ENCODE results near the gene ZNF423. TPM values are rescaled to one million over a fixed set of nuclear protein-coding genes. Genes with fewer than 3 reads are reported as not detected.

Gene ZNF423
- polyA plus RNA-seq, 10 donors = 23.2 to 28.8 (median 26.3) TPM

DNA sequence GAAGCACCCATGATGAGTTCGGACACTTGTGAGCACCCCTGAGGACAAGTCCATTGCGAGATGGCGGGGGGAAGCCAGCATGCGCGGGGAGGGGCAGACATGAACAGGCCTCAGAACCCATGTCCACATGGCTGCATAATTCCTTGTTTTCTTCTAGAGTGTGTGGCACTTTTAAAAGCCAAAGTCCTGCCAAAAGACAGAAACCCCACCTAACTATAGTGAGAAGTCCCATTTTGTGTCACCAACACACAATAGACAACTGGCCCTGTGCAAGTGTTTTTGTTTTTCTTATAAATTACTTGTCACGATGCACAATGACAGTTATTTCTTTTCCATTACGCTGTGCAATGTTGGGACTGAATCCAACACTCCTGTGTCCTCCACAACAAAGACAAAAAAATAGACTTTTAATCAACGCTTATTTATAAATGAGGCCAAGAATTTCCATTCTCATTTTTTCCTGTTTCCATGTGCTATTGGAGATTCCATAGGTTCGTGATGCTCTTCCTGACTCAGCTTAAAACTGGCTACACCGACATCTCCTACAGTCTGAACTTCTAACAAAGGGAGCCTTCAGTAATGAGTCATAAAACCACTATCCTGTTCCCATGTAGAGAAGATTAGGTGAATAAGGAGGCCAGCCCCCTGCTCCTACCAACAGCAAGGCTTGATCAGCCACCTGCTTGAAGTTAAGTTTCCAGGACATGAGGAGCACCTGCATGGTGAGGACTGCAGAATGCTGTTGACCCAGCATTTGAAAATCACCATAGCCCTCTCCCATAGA is 98.9 kb downstream of the ZNF423 start:
- peak in 1 of 3 donors; percentile 31 for DNase-seq

DNA sequence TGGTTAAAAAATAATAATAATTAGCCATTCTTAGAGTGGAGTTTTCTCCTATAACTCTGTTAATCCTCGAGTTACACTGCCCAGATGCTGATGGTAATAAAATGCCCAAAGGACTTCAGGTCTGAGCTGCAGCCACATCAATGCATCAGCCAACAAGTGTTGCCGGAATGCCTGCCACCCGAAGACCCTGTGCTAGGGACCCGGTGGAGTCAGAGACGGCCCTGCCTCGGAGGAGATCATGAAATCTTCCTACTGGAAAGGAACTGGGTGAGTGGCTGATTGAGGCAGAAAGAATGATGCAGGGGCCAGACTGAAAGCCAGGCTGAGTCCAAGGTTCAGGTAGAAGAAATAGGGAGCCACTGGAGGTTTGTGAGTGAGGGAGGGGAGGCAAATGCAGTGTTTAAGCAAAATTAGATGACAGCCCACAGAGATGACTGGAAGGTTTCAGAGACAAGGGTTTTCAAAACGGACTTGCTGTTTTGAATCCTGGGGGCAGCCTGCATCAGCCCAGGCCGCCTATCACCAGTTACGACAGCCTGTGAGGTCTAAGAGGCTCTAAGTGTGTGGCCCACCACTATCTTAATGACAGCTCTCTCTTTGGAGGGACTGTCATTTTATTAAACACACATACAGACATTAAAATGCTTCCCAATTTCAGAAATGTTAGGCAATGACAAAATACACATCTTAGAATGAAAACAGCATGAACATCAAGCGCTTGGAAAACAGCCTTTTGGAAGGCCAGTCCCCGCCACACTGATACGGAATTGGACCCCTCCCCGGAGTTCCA is 100.0 kb downstream of the ZNF423 start:
- no peak for DNase-seq

DNA sequence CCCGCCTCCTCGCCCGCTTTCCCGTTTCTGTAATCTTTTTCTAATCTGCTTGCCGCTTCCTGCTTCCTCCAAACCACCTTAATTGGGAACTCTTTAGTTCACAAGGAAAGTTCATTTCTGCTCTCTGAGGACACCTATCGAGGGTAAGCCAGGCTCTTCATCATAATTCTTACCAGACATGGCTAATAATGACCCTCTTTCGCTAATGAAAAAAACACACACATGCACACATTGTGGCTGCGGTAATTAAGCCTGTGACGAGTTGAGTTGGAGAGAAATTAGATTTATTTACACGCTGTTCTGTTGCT is 100.6 kb downstream of the ZNF423 start:
- peak; percentile 41 to 77 (median 49) for DNase-seq

DNA sequence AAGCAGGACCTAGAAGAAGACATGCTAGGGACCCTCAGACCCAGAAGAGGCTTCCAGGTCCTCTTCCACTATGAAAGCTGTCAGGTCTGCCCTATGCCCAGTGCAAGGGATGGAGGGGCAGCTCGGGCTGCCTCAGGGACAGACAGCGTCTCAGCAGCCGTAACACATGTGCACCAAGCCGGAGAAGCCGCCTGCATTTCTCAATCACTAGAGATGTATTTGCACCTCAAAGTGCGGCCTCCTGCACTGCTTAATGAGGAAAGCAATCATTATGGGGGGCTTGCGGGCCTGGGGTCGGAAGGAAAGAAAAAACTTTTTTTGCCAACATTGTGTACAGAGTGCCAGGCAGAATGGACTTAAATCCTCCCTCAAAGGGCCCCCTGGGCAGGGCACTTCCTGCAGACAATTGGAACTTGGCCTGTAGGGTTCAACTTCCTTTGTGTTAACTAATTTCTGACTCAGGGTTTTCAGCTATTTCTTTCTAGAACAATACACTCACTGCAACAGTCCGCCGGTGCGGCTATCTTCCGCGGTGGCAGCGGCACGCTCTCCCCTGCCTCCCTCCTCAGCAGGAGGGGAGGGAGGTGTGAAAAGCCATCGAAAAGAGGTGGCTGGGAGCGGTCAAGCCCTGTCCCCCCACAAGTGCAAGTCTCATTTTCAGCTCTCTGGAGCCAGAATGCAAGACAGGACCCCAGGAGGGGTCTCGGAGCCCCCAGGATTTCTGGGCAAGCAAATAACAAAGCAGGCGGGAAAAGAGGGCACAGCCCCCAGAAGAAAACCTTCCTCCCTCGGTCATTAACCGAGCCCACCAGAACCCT is 101.2 kb downstream of the ZNF423 start:
- DNase-seq = peak in 1 of 3 donors; percentile 60

DNA sequence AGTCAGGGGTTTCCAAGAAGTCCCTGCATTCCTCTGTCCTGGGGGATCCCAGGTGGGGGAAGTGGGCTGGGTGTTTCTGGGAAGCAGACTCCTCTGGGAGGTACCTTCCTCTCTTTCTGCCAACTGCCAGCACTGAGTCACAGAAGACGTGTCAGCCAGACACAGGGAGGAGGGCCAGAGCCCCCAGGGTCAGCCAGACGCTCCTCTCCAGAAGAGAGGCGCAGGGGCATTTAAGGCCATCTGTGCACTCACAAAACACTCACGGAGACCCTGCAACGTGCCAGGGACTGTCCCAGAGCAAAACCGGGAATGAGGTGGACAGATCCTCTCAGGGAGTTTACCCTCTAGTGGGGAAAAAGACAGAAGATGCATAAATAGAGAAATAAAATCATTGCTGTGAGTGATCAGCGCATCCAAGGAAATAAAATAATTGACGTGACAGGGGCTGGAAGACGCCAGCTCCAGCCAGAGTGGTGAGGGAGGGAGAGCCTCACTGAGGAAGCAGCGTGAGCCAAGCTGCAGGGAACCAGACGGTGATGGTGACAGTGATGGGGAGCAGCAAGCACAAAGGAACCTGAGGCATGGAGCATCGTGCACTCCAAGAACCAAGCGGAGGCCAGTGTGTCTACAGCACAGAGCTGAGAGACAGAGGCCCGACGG is 105.4 kb downstream of the ZNF423 start:
- DNase-seq = no peak

GRCh38 chr16:49749816-49750215 is 106.1 kb downstream of the ZNF423 start:
- no peak for DNase-seq

- DNase-seq = peak; percentile 41 to 88 (median 80)
Measured at GRCh38 chr16:49748322-49748721, 107.6 kb downstream of the ZNF423 start.

GRCh38 chr16:49747654-49748053 is 108.3 kb downstream of the ZNF423 start:
- DNase-seq = no peak

- no peak for DNase-seq
Measured at GRCh38 chr16:49746545-49746944, 109.4 kb downstream of the ZNF423 start.

DNA sequence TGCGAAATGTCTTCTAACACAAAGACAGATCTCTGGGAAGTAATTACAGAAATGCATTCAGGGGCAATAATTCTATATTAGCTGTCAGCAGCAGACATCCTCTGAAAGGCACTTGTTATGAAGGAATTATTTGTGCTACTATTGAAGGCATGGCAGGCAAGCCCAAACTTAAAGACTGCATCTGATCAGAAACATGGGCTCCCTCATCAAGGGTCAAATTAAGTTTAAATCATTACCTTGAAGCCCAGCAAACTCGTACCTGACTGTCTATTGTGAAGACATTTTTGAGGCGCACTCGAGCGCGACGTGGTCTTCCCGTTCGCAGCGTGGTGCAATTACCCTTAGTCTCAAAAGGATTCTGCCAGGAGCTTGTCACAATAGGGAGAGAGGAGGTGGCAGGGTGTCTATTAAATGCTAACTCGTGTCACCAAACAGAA is 110.6 kb downstream of the ZNF423 start:
- no peak for DNase-seq

DNA sequence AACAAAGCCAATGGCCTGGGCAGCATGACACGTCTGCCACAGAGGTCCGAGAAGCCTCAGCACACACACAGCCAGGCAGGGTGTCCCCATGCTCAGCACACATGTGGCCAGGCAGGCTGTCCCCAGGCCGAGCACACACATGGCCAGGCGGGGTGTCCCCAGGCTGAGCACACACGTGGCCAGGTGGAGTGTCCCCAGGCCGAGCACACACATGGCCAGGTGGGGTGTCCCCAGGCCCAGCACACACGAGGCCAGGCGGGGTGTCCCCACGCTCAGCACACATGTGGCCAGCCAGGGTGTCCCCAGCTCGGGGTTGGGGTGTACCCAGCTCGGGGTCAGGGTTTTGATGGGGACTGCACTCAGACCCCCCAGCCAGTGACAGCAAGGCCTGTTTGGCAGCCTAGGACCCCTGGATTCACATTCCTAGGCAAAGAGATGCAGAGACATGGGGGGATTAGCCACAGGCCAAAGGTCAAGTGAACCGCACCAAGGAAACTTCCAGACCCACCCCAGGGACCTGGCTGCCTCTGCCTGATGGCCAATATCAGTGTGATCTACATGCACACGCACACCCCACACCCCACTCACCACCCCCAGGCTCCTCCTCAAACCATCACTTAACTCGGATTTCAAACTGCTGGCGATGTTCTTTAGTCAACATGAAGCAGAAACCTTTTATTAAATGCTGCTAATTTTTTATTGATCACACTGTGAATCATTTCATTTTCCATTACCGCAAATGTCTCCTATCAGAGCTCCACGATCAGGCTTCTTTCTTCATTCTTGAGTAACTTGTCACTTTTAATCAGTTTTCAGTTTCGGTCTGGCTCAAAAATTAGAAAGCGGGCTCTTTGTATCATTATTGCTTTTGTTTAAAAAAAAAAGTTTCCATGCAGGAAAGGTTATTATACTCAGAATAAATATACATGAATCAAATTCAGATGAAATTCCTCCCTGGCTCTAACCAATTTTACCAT is 111.4 kb downstream of the ZNF423 start:
- DNase-seq = no peak

GRCh38 chr16:49743658-49744057 is 112.3 kb downstream of the ZNF423 start:
- DNase-seq = no peak

DNA sequence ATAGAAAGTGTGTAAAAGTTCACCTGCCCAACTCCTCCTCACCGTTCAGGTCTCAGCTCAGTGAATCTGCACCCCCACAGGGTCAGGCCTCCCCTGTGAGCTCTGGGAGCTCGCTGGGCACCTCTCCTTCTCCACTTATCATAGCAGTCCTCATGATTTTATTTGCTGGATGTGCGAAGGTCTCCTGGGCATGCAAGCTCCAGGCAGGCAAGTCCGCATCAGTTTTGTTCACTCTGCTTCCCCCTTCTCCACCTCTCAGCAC is 112.8 kb downstream of the ZNF423 start:
- no peak for DNase-seq

GRCh38 chr16:49742428-49743202 is 113.3 kb downstream of the ZNF423 start:
- DNase-seq = no peak

- DNase-seq = peak; percentile 23 to 79 (median 49)
Measured at GRCh38 chr16:49740256-49740655, 115.7 kb downstream of the ZNF423 start.

DNA sequence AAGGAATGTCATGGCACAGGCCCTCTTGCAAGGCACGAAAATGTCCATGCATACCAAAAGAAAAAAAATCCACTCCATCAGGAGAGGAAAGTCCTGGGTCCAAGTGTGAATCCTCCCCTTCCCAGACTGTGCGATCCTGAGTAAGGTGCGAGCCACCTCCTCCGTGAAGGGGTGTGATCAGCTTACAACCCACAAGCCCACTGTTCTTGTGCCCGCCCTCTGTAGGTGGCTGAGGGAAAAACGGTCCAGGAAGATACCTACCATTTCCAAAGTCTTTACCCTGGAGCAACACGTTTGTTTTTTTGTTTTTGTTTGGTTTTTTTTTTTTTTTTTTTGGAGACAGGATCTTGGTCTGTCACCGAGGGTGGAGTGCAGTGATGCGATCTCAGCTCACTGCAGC is 116.5 kb downstream of the ZNF423 start:
- DNase-seq = no peak

DNA sequence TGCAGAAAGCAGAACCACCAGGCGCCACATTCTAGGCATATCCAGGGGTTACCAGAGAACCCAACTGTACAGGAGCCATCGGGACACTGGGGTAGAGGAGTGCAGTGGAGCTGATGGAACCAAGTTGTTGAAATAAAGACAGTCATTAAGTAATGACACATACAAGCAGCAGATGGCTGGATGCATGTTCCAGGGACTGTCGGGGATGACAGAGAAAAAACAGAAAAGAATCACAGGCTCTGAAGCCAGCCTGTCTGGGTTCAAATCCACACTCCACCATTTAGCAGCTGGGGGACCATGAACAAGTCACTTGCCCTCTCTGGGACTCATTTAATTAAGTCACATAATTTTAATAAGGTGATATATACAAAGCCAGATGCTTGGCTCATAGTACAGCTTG is 117.1 kb downstream of the ZNF423 start:
- no peak for DNase-seq

DNA sequence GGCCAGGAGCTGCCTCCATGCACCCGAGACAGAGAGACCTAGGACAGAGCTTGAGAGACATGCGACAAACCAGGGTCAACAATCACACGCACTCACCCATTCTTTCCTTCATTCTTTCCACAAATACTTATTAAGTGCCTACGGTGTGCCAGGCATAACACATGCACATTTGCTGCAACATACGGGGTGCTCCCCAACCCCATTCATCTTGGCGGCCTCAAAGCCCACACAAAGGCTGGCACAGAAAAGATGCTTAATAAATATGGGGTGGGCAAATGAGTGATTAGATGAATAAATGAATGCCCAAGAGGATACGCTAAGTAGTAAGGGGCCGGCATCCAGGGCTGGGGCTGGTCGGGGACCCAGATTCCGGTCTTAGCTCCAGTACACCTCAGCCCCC is 117.9 kb downstream of the ZNF423 start:
- DNase-seq = no peak

DNA sequence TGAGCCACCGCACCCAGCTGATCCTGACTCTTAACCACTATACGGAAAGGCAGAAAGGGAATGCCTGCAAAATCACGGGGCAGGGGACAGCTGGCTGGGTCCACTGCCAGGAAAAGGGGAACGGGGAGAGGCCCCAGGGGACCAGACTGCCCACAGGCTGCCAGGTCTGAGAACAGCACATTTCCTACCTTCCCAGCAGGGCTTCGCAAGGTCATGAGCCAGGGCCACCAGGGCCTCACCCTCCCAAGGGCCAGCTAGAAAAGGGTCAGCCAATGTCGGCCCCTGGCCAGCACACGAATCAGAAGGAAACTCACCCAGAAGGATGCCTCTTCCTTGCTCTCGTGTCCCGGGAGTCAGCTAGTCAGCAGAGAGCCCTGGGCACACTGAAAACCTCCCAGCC is 118.4 kb downstream of the ZNF423 start:
- no peak for DNase-seq

DNA sequence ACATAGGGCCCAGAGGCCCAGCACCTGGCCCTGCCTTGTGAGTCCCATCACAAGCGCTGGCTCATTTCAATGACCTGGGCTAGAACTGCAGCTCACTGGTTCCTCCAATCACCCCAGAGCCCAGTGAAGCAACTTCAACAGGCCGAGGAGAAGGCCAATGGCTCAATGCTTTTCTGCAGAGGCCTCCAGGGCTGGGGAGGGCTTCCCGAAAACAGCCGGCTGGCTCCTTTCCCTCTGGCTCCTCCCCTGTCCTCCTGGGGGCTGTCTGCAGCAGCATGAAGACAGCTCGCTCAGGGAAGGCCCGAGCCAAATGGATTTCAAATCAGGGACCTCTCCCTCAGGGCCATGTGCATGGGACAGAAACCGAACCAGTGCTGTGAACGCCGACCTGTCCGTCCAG is 121.6 kb downstream of the ZNF423 start:
- peak; percentile 29 to 88 (median 61) for DNase-seq
